NOMO-1 treated with DMSO at 0.1 percent for 48 hours (cell line): ENCODE data around the gene PDK4.
A peak's percentile ranks its signal among the peaks of the same experiment; 100 is the strongest.
"Not testable (repeated sequence)": the region's sequence is repeated elsewhere in the genome, so short reads cannot be mapped to it uniquely, and the experiment has no call there.

ENCODE experiments used
- DNase-seq: peaks from one replicate; lab custom pipeline; 2025; ENCODE audit not compliant: unreplicated experiment; lab: John Stamatoyannopoulos, UW

The PDK4 gene

GRCh38 chr7:95605275-95605674 is 9.0 kb upstream of the PDK4 start:
- no peak for DNase-seq

GRCh38 chr7:95604811-95605210 is 8.5 kb upstream of the PDK4 start:
- not testable (repeated sequence) for DNase-seq

GRCh38 chr7:95604397-95604796 is 8.1 kb upstream of the PDK4 start:
- peak; percentile 69 for DNase-seq

- peak; percentile 16 for DNase-seq
These were observed 6.1 kb upstream of the PDK4 start for GRCh38 chr7:95602421-95602820.

GRCh38 chr7:95601316-95601715 is 5.0 kb upstream of the PDK4 start:
- no peak for DNase-seq

- no peak for DNase-seq
These were observed 2.8 kb upstream of the PDK4 start for GRCh38 chr7:95599069-95599468.

- DNase-seq: no peak
These were observed 2.2 kb upstream of the PDK4 start for GRCh38 chr7:95598511-95598910.

GRCh38 chr7:95595746-95596197 is 544 bp downstream of the PDK4 start:
- DNase-seq: no peak

GRCh38 chr7:95594185-95594584 is 2.1 kb downstream of the PDK4 start:
- no peak for DNase-seq

GRCh38 chr7:95593343-95593742 is 3.0 kb downstream of the PDK4 start:
- DNase-seq: no peak

- no peak for DNase-seq
These were observed 3.7 kb downstream of the PDK4 start for GRCh38 chr7:95592570-95592969.

GRCh38 chr7:95590387-95591248 is 5.7 kb downstream of the PDK4 start:
- DNase-seq: no peak

- DNase-seq: no peak
These were observed 6.5 kb downstream of the PDK4 start for GRCh38 chr7:95589766-95590165.

GRCh38 chr7:95589031-95589430 is 7.3 kb downstream of the PDK4 start:
- DNase-seq: no peak

- DNase-seq: no peak
These were observed 9.4 kb downstream of the PDK4 start for GRCh38 chr7:95586951-95587301.

- no peak for DNase-seq
These were observed 10.9 kb downstream of the PDK4 start for GRCh38 chr7:95585426-95585789.

GRCh38 chr7:95584769-95585425 is 11.4 kb downstream of the PDK4 start:
- DNase-seq: no peak

- DNase-seq: no peak
These were observed 12.3 kb downstream of the PDK4 start for GRCh38 chr7:95583834-95584621.

GRCh38 chr7:95582578-95583293 is 13.6 kb downstream of the PDK4 start:
- no peak for DNase-seq

GRCh38 chr7:95581467-95581866 is 14.8 kb downstream of the PDK4 start:
- DNase-seq: no peak

GRCh38 chr7:95579318-95579717 is 17.0 kb downstream of the PDK4 start:
- no peak for DNase-seq
